Amniotic stem cell (primary cell): ENCODE results near the gene CNST.
"Not testable (repeated sequence)": the region's sequence is repeated elsewhere in the genome, so short reads cannot be mapped to it uniquely, and the experiment has no call there.

Source experiments
- DNase-seq: peaks from one replicate; lab custom pipeline; 2025; lab: John Stamatoyannopoulos, UW

Gene CNST

GRCh38 chr1:246711548-246712003, 145.3 kb downstream of the CNST start:
- no peak for DNase-seq

- DNase-seq = not testable (repeated sequence)
Measured at GRCh38 chr1:246712428-246712827, 146.2 kb downstream of the CNST start.
